Adrenal gland (tissue), 19 donors: ENCODE data around the gene ZCCHC3. TPM values are rescaled to one million over a fixed set of nuclear protein-coding genes. Genes with fewer than 3 reads are reported as not detected.
"Not testable (repeated sequence)": the region's sequence is repeated elsewhere in the genome, so short reads cannot be mapped to it uniquely, and the experiment has no call there.

ENCODE experiments used
- DNase-seq, 7 donors: peaks; one replicate each; pipeline ENCODE4 v3.0.0-alpha.2; 2019 to 2020
- H3K27ac ChIP-seq, 5 donors: fragments of 200-600 bp; sonication (generic) in 4 of 5; 1 replicate in 3 of 5; 2 replicates in 2 of 5; pipeline versions ENCODE4 v1.5.1 to v1.8.0; 2016 to 2020; ENCODE audit warnings: mild to moderate bottlenecking in 1 of 5
- H3K27me3 ChIP-seq: fragments of 200-600 bp; 2 replicates; pipeline ENCODE4 v1.8.0; 2021
- H3K36me3 ChIP-seq, 2 donors: fragments of 200-600 bp; replicated peaks in 1 of 2; 1 replicate in 1 of 2; 2 replicates in 1 of 2; pipeline versions ENCODE4 v1.5.1 to v1.8.0; 2018 to 2022
- H3K4me1 ChIP-seq, 2 donors: fragments of 200-600 bp; replicated peaks in 1 of 2; 1 replicate in 1 of 2; 2 replicates in 1 of 2; pipeline versions ENCODE4 v1.5.1 to v1.8.0; 2018 to 2021
- H3K4me3 ChIP-seq, 4 donors: fragments of 200-600 bp; sonication (generic) in 3 of 4; one replicate each; pipeline ENCODE4 v1.5.1; 2016 to 2018
- H3K9me3 ChIP-seq, 3 donors: fragments of 200-600 bp; sonication (generic) in 1 of 3; replicated peaks in 1 of 3; 1 replicate in 2 of 3; 2 replicates in 1 of 3; pipeline versions ENCODE4 v1.5.1 to v1.8.0; 2016 to 2021
- POLR2A ChIP-seq, 2 donors: fragments of 450-650 bp; IDR thresholded peaks; one replicate each; pipeline ENCODE4 v1.6.1; 2017; ENCODE audit warnings: antibody characterized with exemption in 2 of 2, mild to moderate bottlenecking in 2 of 2, moderate library complexity in 1 of 2
- WGBS, 4 donors: extraction: QIAGEN DNeasy Blood & Tissue Kit in 2 of 4; methylation state at CpG; one replicate each; pipeline versions ENCODE4 v1.1.5 to v1.1.7; 2013 to 2017; 5-methylcytosine and 5-hydroxymethylcytosine counted together
- intact Hi-C, 2 donors: fragments of 100-400 bp; cut with DNase I; formaldehyde crosslinking; loops; one replicate each; pipeline versions ENCODE4 v1.14.1 to v1.15.0; 2022 to 2023
- long read RNA-seq, 10 donors: library from polyadenylated mRNA in 3 of 10; unstranded in 2 of 10; stranded (forward) in 1 of 10; transcript quantifications; one replicate each; pipeline ENCODE4 v2.0.0 and lab custom pipeline, GENCODE V29; 2021 to 2026
- polyA plus RNA-seq, 3 donors: library from polyadenylated mRNA; stranded (reverse); fragments of 200-250 nt in 2 of 3; fragments of 350-450 nt in 1 of 3; fragmentation: Illumina TruSeq in 1 of 3; extraction: RNeasy Lipid Tissue Mini Kit (QIAGEN cat#74804) in 1 of 3; gene quantifications; one replicate each; pipeline ENCODE4 v1.2.3, GENCODE V29; 2013 to 2014
- total RNA-seq, 9 donors: library from RNA; depleted of rRNA in 4 of 9; stranded (reverse); fragments of >200 nt in 4 of 9; fragments of 120-200 nt in 1 of 9; fragmentation: NEBNext Ultra II Directional in 1 of 9; extraction: Animal tissue kit (Norgen Biotek cat#: 25700) in 1 of 9; gene quantifications; one replicate each; pipeline versions ENCODE4 v1.1.0 to v1.2.4, GENCODE V29; 2013 to 2023
- TF ChIP-seq, protein P1 (sequence below), 6 experiments: fragments of 450-650 bp in 4 of 6; fragments of 200-600 bp in 2 of 6; sonication (generic) in 1 of 6; IDR thresholded peaks; 1 replicate in 5 of 6; 2 replicates in 1 of 6; pipeline versions ENCODE4 v1.5.1 to v1.8.0; 2016 to 2021; ENCODE audit warnings: antibody characterized with exemption in 6 of 6, mild to moderate bottlenecking in 2 of 6, moderate library complexity in 1 of 6
- donor health status: healthy with polysubstance abuse.
- donor health status: Bipolar disorder and iron deficiency.
- donor health status: DM: yes; HTN: yes; CAD: no.
- donor health status: DM: no; HTN: no; CAD: no.
- donor health status: DM: no; HTN: no; CAD: no.
- donor health status: DM: yes; HTN: yes; CAD: no.

Gene ZCCHC3, protein sequence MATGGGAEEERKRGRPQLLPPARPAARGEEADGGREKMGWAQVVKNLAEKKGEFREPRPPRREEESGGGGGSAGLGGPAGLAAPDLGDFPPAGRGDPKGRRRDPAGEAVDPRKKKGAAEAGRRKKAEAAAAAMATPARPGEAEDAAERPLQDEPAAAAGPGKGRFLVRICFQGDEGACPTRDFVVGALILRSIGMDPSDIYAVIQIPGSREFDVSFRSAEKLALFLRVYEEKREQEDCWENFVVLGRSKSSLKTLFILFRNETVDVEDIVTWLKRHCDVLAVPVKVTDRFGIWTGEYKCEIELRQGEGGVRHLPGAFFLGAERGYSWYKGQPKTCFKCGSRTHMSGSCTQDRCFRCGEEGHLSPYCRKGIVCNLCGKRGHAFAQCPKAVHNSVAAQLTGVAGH
- total RNA-seq (10 to 100 TPM; 14.5 to 29.3 (median 18.2) TPM), polyA plus RNA-seq (10 to 100 TPM; 11.1 to 11.5 (median 11.5) TPM)
- long read RNA-seq, donor 1, transcript ZCCHC3-201 (1 exons, 3,354 nt), result major isoform, 22 of 22 reads
- long read RNA-seq, donor 1, partial matches to known transcripts, result 0 of 22 reads
- long read RNA-seq, donor 1, other reads (novel, unspliced or antisense), result 0 of 22 reads
- long read RNA-seq, donor 2, transcript ZCCHC3-201 (1 exons, 3,354 nt), result major isoform, 23 of 23 reads
- long read RNA-seq, donor 2, partial matches to known transcripts, result 0 of 23 reads
- long read RNA-seq, donor 2, other reads (novel, unspliced or antisense), result 0 of 23 reads
- long read RNA-seq, donor 3, transcript ZCCHC3-201 (1 exons, 3,354 nt), result major isoform, 22 of 22 reads
- long read RNA-seq, donor 3, partial matches to known transcripts, result 0 of 22 reads
- long read RNA-seq, donor 3, other reads (novel, unspliced or antisense), result 0 of 22 reads
- long read RNA-seq, donor 4, partial matches to known transcripts, result 0 of 2 reads
- long read RNA-seq, donor 4, other reads (novel, unspliced or antisense), result 0 of 2 reads
- long read RNA-seq, donor 5, transcript ZCCHC3-201 (1 exons, 3,354 nt), result major isoform, 62 of 62 reads
- long read RNA-seq, donor 5, partial matches to known transcripts, result 0 of 62 reads
- long read RNA-seq, donor 5, other reads (novel, unspliced or antisense), result 0 of 62 reads
- long read RNA-seq, donor 6, partial matches to known transcripts, result 0 of 1 reads
- long read RNA-seq, donor 6, other reads (novel, unspliced or antisense), result 0 of 1 reads
- long read RNA-seq, donor 7, transcript ZCCHC3-201 (1 exons, 3,354 nt), result major isoform, 14 of 14 reads
- long read RNA-seq, donor 7, partial matches to known transcripts, result 0 of 14 reads
- long read RNA-seq, donor 7, other reads (novel, unspliced or antisense), result 0 of 14 reads
- long read RNA-seq, donor 8, transcript ZCCHC3-201 (1 exons, 3,354 nt), result major isoform, 39 of 39 reads
- long read RNA-seq, donor 8, partial matches to known transcripts, result 0 of 39 reads
- long read RNA-seq, donor 8, other reads (novel, unspliced or antisense), result 0 of 39 reads
- long read RNA-seq, donor 9, transcript ZCCHC3-201 (1 exons, 3,354 nt), result major isoform, 18 of 18 reads
- long read RNA-seq, donor 9, partial matches to known transcripts, result 0 of 18 reads
- long read RNA-seq, donor 9, other reads (novel, unspliced or antisense), result 0 of 18 reads
- long read RNA-seq, donor 10, transcript ZCCHC3-201 (1 exons, 3,354 nt), result major isoform, 20 of 20 reads
- long read RNA-seq, donor 10, partial matches to known transcripts, result 0 of 20 reads
- long read RNA-seq, donor 10, other reads (novel, unspliced or antisense), result 0 of 20 reads

- Histone ChIP-seq H3K27ac (peak within 1 kb of the TSS; percentile 88 to 100 (median 98)), H3K4me3 (peak within 1 kb of the TSS; percentile 14 to 94 (median 70)), H3K9me3 (no peaks in the 10 kb centered on the region), H3K36me3 (no peaks in the 10 kb centered on the region), H3K4me1 (peaks cover 40% of the 10 kb centered on the region in 2 donors), H3K27me3 (no peaks in the 10 kb centered on the region)
- DNase-seq, result peak; percentile 87 to 94 (median 92)
- TF ChIP-seq, protein P1, sequence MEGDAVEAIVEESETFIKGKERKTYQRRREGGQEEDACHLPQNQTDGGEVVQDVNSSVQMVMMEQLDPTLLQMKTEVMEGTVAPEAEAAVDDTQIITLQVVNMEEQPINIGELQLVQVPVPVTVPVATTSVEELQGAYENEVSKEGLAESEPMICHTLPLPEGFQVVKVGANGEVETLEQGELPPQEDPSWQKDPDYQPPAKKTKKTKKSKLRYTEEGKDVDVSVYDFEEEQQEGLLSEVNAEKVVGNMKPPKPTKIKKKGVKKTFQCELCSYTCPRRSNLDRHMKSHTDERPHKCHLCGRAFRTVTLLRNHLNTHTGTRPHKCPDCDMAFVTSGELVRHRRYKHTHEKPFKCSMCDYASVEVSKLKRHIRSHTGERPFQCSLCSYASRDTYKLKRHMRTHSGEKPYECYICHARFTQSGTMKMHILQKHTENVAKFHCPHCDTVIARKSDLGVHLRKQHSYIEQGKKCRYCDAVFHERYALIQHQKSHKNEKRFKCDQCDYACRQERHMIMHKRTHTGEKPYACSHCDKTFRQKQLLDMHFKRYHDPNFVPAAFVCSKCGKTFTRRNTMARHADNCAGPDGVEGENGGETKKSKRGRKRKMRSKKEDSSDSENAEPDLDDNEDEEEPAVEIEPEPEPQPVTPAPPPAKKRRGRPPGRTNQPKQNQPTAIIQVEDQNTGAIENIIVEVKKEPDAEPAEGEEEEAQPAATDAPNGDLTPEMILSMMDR (IDR thresholded peaks at IDR 0.05), result peak in 3 of 6 experiments; percentile 12 to 20 (median 18)
- peak; percentile 62 to 74 for TF ChIP-seq POLR2A (IDR thresholded peaks at IDR 0.05)
- intact Hi-C loops, result no loop called here
- WGBS, 4 donors, result 0% methylated on average over 47 to 98 of the region's 99 CpGs
Observed at GRCh38 chr20:297098-297924, at the start of gene ZCCHC3. ZCCHC3 (plus strand) TSS chr20:297570; CDS start chr20:297587, 17 bp downstream.

DNA sequence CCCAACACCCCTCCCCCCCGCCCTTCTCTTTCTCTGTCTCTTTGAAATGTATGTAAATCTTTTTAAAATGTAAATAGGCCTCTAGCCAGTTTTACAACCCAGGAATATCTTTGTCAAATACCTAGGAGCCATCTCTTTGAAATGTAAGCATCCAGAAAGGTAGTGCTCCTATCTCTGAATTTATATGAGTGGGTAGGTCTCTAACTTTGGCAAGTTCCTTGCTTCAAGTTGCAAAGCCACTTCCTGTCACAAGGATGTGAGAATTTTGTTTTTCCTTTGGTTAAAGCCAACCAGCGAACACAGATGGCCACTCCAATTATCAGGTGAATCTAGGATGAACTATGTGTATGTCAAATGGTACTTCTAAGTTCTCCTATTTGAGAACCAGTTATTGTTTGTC lies 46.0 kb upstream of the ZCCHC3 start:
- intact Hi-C loops, result no loop called here
- 38 to 53% (median 46%) methylated on average over 2 of the region's 2 CpGs for WGBS, 4 donors
- no peak for TF ChIP-seq POLR2A (IDR thresholded peaks at IDR 0.05)
- TF ChIP-seq, protein P1 (IDR thresholded peaks at IDR 0.05), result no peak
- H3K4me1 ChIP-seq, result no peaks in the 10 kb centered on the region
- no peak overlapping the region for H3K4me3 ChIP-seq
- no peaks in the 10 kb centered on the region for H3K9me3 ChIP-seq
- no peak overlapping the region for H3K27ac ChIP-seq
- H3K27me3 ChIP-seq, result peaks cover 8% of the 10 kb centered on the region
- DNase-seq, result no peak
- H3K36me3 ChIP-seq, result no peaks in the 10 kb centered on the region

DNA sequence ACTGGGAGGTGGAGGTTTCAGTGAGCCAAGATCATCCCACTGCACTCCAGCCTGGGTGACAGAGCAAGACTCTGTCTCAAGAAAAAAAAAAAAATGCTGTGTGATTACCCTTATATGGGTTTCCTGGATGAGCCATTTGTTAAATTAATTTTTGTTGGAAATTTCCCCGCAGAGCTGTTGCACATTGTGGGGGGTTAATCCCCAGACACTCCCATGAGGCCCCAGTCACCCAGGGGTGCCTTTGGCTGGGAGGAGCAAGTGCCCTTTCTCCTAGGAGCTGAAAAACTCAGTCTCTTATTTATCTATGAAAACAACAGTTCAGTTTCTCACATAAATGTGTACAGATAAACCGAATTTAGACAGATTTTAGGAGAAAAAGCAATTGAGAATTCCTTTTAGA lies 44.6 kb upstream of the ZCCHC3 start:
- no peak overlapping the region for H3K27ac ChIP-seq
- no peaks in the 10 kb centered on the region for H3K4me1 ChIP-seq
- no peak for DNase-seq
- no peak overlapping the region for H3K4me3 ChIP-seq
- H3K9me3 ChIP-seq, result no peaks in the 10 kb centered on the region
- TF ChIP-seq, protein P1 (IDR thresholded peaks at IDR 0.05), result no peak
- no peak for TF ChIP-seq POLR2A (IDR thresholded peaks at IDR 0.05)
- H3K27me3 ChIP-seq, result peaks cover 11% of the 10 kb centered on the region
- 75 to 90% (median 84%) methylated on average over 2 of the region's 2 CpGs for WGBS, 4 donors
- no peaks in the 10 kb centered on the region for H3K36me3 ChIP-seq
- intact Hi-C loops, result no loop called here

DNA sequence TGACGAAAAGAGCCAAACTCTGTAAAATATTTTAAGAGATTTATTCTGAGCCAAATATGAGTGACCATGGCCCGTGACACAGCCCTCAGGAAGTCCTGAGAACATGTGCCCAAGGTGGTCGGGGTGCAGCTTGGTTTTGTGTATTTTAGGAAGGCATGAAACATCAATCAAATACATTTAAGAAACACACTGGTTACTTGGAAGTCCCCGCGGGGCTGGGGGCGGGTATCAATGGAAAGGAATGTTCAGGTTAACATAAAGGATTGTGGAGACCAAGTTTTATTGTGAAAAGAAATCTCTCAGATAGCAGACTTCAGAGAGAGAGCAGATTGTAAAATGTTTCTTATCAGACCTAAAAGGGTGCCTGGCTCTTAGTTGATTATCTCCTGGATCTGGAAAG lies 43.9 kb upstream of the ZCCHC3 start:
- H3K36me3 ChIP-seq, H3K27ac ChIP-seq, H3K9me3 ChIP-seq, H3K4me1 ChIP-seq, H3K4me3 ChIP-seq, DNase-seq, intact Hi-C loops: not testable (repeated sequence)
- 48 to 68% (median 57%) methylated on average over 6 of the region's 6 CpGs for WGBS, 4 donors
- peaks cover 11% of the 10 kb centered on the region for H3K27me3 ChIP-seq
